H1 (cell line): ENCODE results near the gene ARFGAP3. TPM values are rescaled to one million over a fixed set of nuclear protein-coding genes. Genes with fewer than 3 reads are reported as not detected.
A peak's percentile ranks its signal among the peaks of the same experiment; 100 is the strongest.

ENCODE experiments used
- CTCF ChIA-PET: fragments of 300-600 bp; sonication (Branson Sonifier 250); formaldehyde crosslinking; loops from one replicate; lab custom pipeline; 2021; ENCODE audit not compliant: partially characterized antibody; lab: Charles Lee
- POLR2A ChIA-PET: fragments of 300-600 bp; sonication (Branson Sonifier 250); formaldehyde crosslinking; loops from one replicate; lab custom pipeline; 2021; ENCODE audit warnings: inconsistent platforms; ENCODE audit not compliant: partially characterized antibody; lab: Charles Lee
- DNase-seq, 2 experiments: peaks; one replicate each; pipeline versions ENCODE4 v3.0.0 to v3.0.0-alpha.2; 2010 to 2022; ENCODE audit warnings: low spot score in 2 of 2, low read depth in 1 of 2, mixed read lengths in 1 of 2
- FAIRE-seq: peaks from 2 replicates; lab custom pipeline; 2011; peaks lifted over from hg19 to GRCh38; lab: Jason Lieb, UNC
- H2AFZ ChIP-seq: 2 replicates; pipeline ENCODE4 v1.8.1; 2012; ENCODE audit warnings: low read length, inconsistent platforms
- H2AK5ac ChIP-seq: 2 replicates; pipeline ENCODE4 v1.6.1; 2013; ENCODE audit warnings: low read depth, low read length
- H2BK120ac ChIP-seq: replicated peaks from 2 replicates; pipeline ENCODE3; 2013; ENCODE audit warnings: low read depth, low read length, inconsistent platforms
- H2BK12ac ChIP-seq: 2 replicates; pipeline ENCODE4 v1.6.1; 2013; ENCODE audit warnings: low read depth, low read length
- H2BK15ac ChIP-seq: 2 replicates; pipeline ENCODE4 v1.6.1; 2013; ENCODE audit warnings: low read length
- H2BK20ac ChIP-seq: 2 replicates; pipeline ENCODE4 v1.6.1; 2013; ENCODE audit warnings: low read length
- H2BK5ac ChIP-seq: 2 replicates; pipeline ENCODE4 v1.6.1; 2013; ENCODE audit warnings: low read depth, low read length
- H3K14ac ChIP-seq: 2 replicates; pipeline ENCODE4 v1.6.1; 2013; ENCODE audit warnings: inconsistent platforms; ENCODE audit not compliant: insufficient read length
- H3K18ac ChIP-seq: 2 replicates; pipeline ENCODE4 v1.6.1; 2013; ENCODE audit warnings: low read length; ENCODE audit errors: extremely low read depth
- H3K23ac ChIP-seq: 2 replicates; pipeline ENCODE4 v1.6.1; 2013; ENCODE audit warnings: inconsistent platforms; ENCODE audit not compliant: insufficient read length
- H3K23me2 ChIP-seq: 2 replicates; pipeline ENCODE4 v1.6.1; 2013; ENCODE audit warnings: low read depth, low read length
- H3K27ac ChIP-seq: 2 replicates; pipeline ENCODE4 v1.6.1; 2011; ENCODE audit warnings: low read depth, low read length, inconsistent platforms
- H3K27me3 ChIP-seq, 4 experiments: replicated peaks in 1 of 4; 1 replicate in 1 of 4; 2 replicates in 3 of 4; pipeline versions ENCODE4 v1.6.1 to v1.8.1; 2011 to 2013; ENCODE audit warnings: low read length in 3 of 4, mild to moderate bottlenecking in 3 of 4, inconsistent platforms in 2 of 4, mixed read lengths in 2 of 4, moderate library complexity in 1 of 4; ENCODE audit not compliant: control insufficient read depth in 3 of 4, insufficient read depth in 3 of 4; ENCODE audit errors: extremely low read depth in 1 of 4
- H3K36me3 ChIP-seq, 4 experiments: 2 replicates each; pipeline versions ENCODE4 v1.6.1 to v1.8.1; 2011 to 2013; ENCODE audit warnings: mild to moderate bottlenecking in 4 of 4, low read length in 3 of 4, moderate library complexity in 2 of 4, control low read depth in 1 of 4, inconsistent platforms in 1 of 4; ENCODE audit not compliant: insufficient read depth in 4 of 4, control insufficient read depth in 2 of 4
- H3K4ac ChIP-seq: replicated peaks from 2 replicates; pipeline ENCODE3; 2013; ENCODE audit warnings: low read length, low read depth, mixed read lengths, inconsistent platforms; ENCODE audit not compliant: insufficient read length
- H3K4me1 ChIP-seq, 4 experiments: replicated peaks in 1 of 4; 1 replicate in 1 of 4; 2 replicates in 3 of 4; pipeline versions ENCODE4 v1.6.1 to v1.8.1; 2011 to 2013; ENCODE audit warnings: low read length in 3 of 4, inconsistent platforms in 2 of 4, mixed read lengths in 1 of 4; ENCODE audit not compliant: insufficient read depth in 4 of 4, control insufficient read depth in 3 of 4
- H3K4me2 ChIP-seq, 2 experiments: 2 replicates each; pipeline versions ENCODE4 v1.6.1 to v1.8.1; 2011 to 2013; ENCODE audit warnings: low read depth in 2 of 2, low read length in 2 of 2, control low read depth in 1 of 2, inconsistent platforms in 1 of 2, mild to moderate bottlenecking in 1 of 2; ENCODE audit not compliant: insufficient read depth in 1 of 2
- H3K4me3 ChIP-seq, 4 experiments: fragments of 200-600, 300-600 bp in 1 of 4; sonication (generic), shearing (Covaris generic), sonication (Bioruptor Twin) in 1 of 4; 2 replicates each; pipeline versions ENCODE4 v1.5.1 to v1.8.1; 2011 to 2016; ENCODE audit warnings: low read length in 4 of 4, low read depth in 3 of 4, control low read depth in 2 of 4, inconsistent platforms in 2 of 4, mild to moderate bottlenecking in 2 of 4, mixed read lengths in 1 of 4, moderate library complexity in 1 of 4; ENCODE audit not compliant: insufficient read depth in 2 of 4; ENCODE audit errors: extremely low read depth in 1 of 4
- H3K56ac ChIP-seq: replicated peaks from 2 replicates; pipeline ENCODE3; 2013; ENCODE audit warnings: low read depth, mild to moderate bottlenecking, mixed read lengths, low read length, inconsistent platforms; ENCODE audit not compliant: insufficient read length
- H3K79me1 ChIP-seq: 2 replicates; pipeline ENCODE4 v1.6.1; 2013; ENCODE audit warnings: low read depth, low read length, control low read depth
- H3K79me2 ChIP-seq, 2 experiments: 2 replicates each; pipeline versions ENCODE4 v1.6.1 to v1.8.1; 2012 to 2013; ENCODE audit warnings: low read length in 2 of 2, mild to moderate bottlenecking in 2 of 2, inconsistent platforms in 1 of 2; ENCODE audit not compliant: insufficient read depth in 2 of 2, control insufficient read depth in 1 of 2
- H3K9ac ChIP-seq, 4 experiments: replicated peaks in 1 of 4; 1 replicate in 1 of 4; 2 replicates in 3 of 4; pipeline versions ENCODE4 v1.6.1 to v1.8.1; 2011 to 2013; ENCODE audit warnings: low read depth in 3 of 4, low read length in 3 of 4, control low read depth in 2 of 4, mild to moderate bottlenecking in 2 of 4, moderate library complexity in 2 of 4, inconsistent platforms in 1 of 4; ENCODE audit errors: extremely low read depth in 1 of 4
- H3K9me3 ChIP-seq, 2 experiments: 2 replicates each; pipeline versions ENCODE4 v1.6.1 to v1.8.1; 2012 to 2013; ENCODE audit warnings: mild to moderate bottlenecking in 2 of 2, moderate library complexity in 2 of 2, control low read depth in 1 of 2, inconsistent platforms in 1 of 2, low read depth in 1 of 2, low read length in 1 of 2, mixed read lengths in 1 of 2; ENCODE audit not compliant: insufficient read depth in 2 of 2
- H4K20me1 ChIP-seq, 2 experiments: replicated peaks in 1 of 2; 2 replicates each; pipeline versions ENCODE3 to v1.8.1; 2011 to 2013; ENCODE audit warnings: inconsistent platforms in 2 of 2, low read length in 2 of 2, mild to moderate bottlenecking in 1 of 2; ENCODE audit not compliant: insufficient read depth in 2 of 2, control insufficient read depth in 1 of 2
- H4K5ac ChIP-seq: 2 replicates; pipeline ENCODE4 v1.6.1; 2013; ENCODE audit warnings: low read length, low read depth, mixed read lengths, inconsistent platforms; ENCODE audit not compliant: insufficient read length
- H4K8ac ChIP-seq: 2 replicates; pipeline ENCODE4 v1.8.0; 2013; ENCODE audit warnings: mild to moderate bottlenecking, moderate library complexity, low read length, inconsistent platforms; ENCODE audit not compliant: insufficient read depth; ENCODE audit errors: extremely low read depth
- H4K91ac ChIP-seq: replicated peaks from 2 replicates; pipeline ENCODE3; 2013; ENCODE audit warnings: low read length, mixed read lengths, inconsistent platforms; ENCODE audit not compliant: insufficient read length
- ATF3 ChIP-seq: IDR thresholded peaks from 2 replicates; pipeline ENCODE4 v1.6.1; 2011; ENCODE audit warnings: low read depth, mild to moderate bottlenecking, low read length; ENCODE audit not compliant: insufficient read depth
- CEBPB ChIP-seq: IDR thresholded peaks from 2 replicates; pipeline ENCODE4 v1.6.1; 2012; ENCODE audit warnings: low read depth, low read length
- GABPA ChIP-seq: IDR thresholded peaks from 2 replicates; pipeline ENCODE4 v1.6.1; 2011; ENCODE audit warnings: mild to moderate bottlenecking, low read length, moderate library complexity, borderline replicate concordance; ENCODE audit not compliant: insufficient read depth
- JUN ChIP-seq: IDR thresholded peaks from 2 replicates; pipeline ENCODE4 v1.6.1; 2011; ENCODE audit warnings: low read depth, mild to moderate bottlenecking, improper control_type of control experiment, low read length
- NRF1 ChIP-seq: IDR thresholded peaks from 2 replicates; pipeline ENCODE4 v1.6.1; 2011; ENCODE audit warnings: mild to moderate bottlenecking, low read depth, low read length, improper control_type of control experiment
- PHF8 ChIP-seq: fragments of 200-600 bp; sonication (generic); conservative IDR thresholded peaks from 2 replicates; pipeline ENCODE4 v1.7.1; 2012; ENCODE audit warnings: low read depth, mild to moderate bottlenecking, inconsistent platforms, low read length, moderate library complexity
- POU5F1 ChIP-seq: IDR thresholded peaks from 2 replicates; pipeline ENCODE4 v1.6.1; 2011; ENCODE audit warnings: low read depth, mild to moderate bottlenecking, low read length, moderate library complexity
- WGBS, 2 experiments: shearing (Covaris generic) in 1 of 2; methylation state at CpG; one replicate each; pipeline versions ENCODE4 v1.1.6 to v1.1.7; 2013 to 2015; ENCODE audit warnings: low lambda C conversion rate in 2 of 2, mixed read lengths in 2 of 2, inconsistent platforms in 1 of 2, low coverage in 1 of 2, missing lambda C conversion rate in 1 of 2; ENCODE audit not compliant: insufficient replicate concordance in 2 of 2, insufficient coverage in 1 of 2, insufficient read length in 1 of 2; ENCODE audit errors: extremely low coverage in 1 of 2, missing lambda C conversion rate in 1 of 2; 5-methylcytosine and 5-hydroxymethylcytosine counted together
- polyA plus RNA-seq, 7 experiments: library from polyadenylated mRNA; depleted of rRNA in 3 of 7; stranded (reverse) in 5 of 7; unstranded in 2 of 7; fragments of >200 nt in 5 of 7; fragments of 200-250 nt in 2 of 7; gene quantifications; 1 replicate in 5 of 7; 2 replicates in 1 of 7; 4 replicates in 1 of 7; pipeline versions ENCODE4 v1.2.1 to v1.2.3, GENCODE V29; 2011 to 2013; ENCODE audit warnings: missing spikeins in 2 of 7, mixed read lengths in 2 of 7
- total RNA-seq: library from RNA; stranded (reverse); fragmentation: NEBNext Ultra II Directional; extraction: Animal tissue kit (Norgen Biotek cat#: 25700); gene quantifications from 2 replicates; pipeline ENCODE4 v1.2.1, GENCODE V29; 2021
- TF ChIP-seq, protein P1 (sequence below): IDR thresholded peaks from 2 replicates; pipeline ENCODE4 v1.6.1; 2011; ENCODE audit warnings: low read length, improper control_type of control experiment

The ARFGAP3 gene
- total and polyA plus RNA-seq, 2 of the 8 experiments (the other 6 are each of a cell fraction or from before 2014, with no cell fraction given) = 9.7 to 16.0 TPM

DNA sequence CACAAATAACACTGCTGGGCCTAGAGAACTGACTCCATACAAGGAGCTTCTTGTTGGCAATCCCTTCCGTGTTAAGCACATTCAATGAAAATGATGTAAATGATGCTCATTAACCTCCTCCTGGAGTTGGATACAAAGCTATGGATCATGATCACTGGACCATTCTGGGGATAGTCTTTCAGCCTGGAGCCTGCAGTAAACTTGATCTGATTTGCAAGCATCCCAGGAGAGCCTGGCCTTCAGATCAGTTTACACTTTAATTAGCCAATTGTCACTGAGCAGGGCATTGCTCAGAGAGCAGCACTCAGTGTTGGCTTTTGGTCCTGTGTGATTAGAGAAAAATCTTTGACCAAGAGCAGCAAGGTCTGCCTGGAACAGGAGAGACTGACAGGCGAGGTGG is 45.6 kb downstream of the ARFGAP3 start:
- Histone ChIP-seq H2AFZ (no peak overlapping the region), H2BK5ac (no peak overlapping the region), H4K5ac (no peak overlapping the region), H2BK20ac (no peak overlapping the region), H2BK120ac (no peak overlapping the region), H3K4ac (no peak overlapping the region), H3K27ac (no peak overlapping the region), H3K4me3 (no peak overlapping the region), H2AK5ac (no peak overlapping the region), H3K56ac (no peak overlapping the region), H3K14ac (no peak overlapping the region), H3K4me2 (no peak overlapping the region), H3K23me2 (no peaks in the 10 kb centered on the region), H3K18ac (no peak overlapping the region), H3K9me3 (no peaks in the 10 kb centered on the region), H4K20me1 (peaks cover 0 to 2% of the 10 kb centered on the region in 2 experiments), H3K79me1 (no peaks in the 10 kb centered on the region), H3K9ac (no peak overlapping the region), H3K4me1 (no peaks in the 10 kb centered on the region), H3K27me3 (no peaks in the 10 kb centered on the region), H4K8ac (no peak overlapping the region), H3K23ac (no peak overlapping the region), H2BK12ac (no peak overlapping the region), H3K79me2 (no peaks in the 10 kb centered on the region), H2BK15ac (no peak overlapping the region), H3K36me3 (no peaks in the 10 kb centered on the region), H4K91ac (no peak overlapping the region)
- peak in 1 of 2 experiments; percentile 19 for DNase-seq
- FAIRE-seq = no peak
- ChIA-PET POLR2A (interaction anchor here (1.2 to 1.4 kb wide), 2 partner anchors 11 to 197 kb away, joined by 4 read pairs; partner anchors contain the start of gene POLDIP3), CTCF (interaction anchor here (0.5 to 2.8 kb wide), 2 partner anchors 9 to 62 kb away, joined by 3 to 16 read pairs; no protein-coding TSS in a partner anchor)
- WGBS, 2 experiments = 80% methylated on average over 2 of the region's 2 CpGs; no CpG with 5 or more reads in 1 of the 2 experiments
- TF ChIP-seq NRF1 (no peak), POU5F1 (no peak), CEBPB (no peak), ATF3 (no peak), JUN (no peak), GABPA (no peak), PHF8 (no peak)
- TF ChIP-seq, protein P1, sequence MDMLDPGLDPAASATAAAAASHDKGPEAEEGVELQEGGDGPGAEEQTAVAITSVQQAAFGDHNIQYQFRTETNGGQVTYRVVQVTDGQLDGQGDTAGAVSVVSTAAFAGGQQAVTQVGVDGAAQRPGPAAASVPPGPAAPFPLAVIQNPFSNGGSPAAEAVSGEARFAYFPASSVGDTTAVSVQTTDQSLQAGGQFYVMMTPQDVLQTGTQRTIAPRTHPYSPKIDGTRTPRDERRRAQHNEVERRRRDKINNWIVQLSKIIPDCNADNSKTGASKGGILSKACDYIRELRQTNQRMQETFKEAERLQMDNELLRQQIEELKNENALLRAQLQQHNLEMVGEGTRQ = no peak
